ENCODE data around the gene SLX9. TPM values are rescaled to one million over a fixed set of nuclear protein-coding genes. Genes with fewer than 3 reads are reported as not detected.

Gene SLX9
- total RNA-seq, 2 experiments from 2014 or later = 18.6 to 61.6 TPM

DNA sequence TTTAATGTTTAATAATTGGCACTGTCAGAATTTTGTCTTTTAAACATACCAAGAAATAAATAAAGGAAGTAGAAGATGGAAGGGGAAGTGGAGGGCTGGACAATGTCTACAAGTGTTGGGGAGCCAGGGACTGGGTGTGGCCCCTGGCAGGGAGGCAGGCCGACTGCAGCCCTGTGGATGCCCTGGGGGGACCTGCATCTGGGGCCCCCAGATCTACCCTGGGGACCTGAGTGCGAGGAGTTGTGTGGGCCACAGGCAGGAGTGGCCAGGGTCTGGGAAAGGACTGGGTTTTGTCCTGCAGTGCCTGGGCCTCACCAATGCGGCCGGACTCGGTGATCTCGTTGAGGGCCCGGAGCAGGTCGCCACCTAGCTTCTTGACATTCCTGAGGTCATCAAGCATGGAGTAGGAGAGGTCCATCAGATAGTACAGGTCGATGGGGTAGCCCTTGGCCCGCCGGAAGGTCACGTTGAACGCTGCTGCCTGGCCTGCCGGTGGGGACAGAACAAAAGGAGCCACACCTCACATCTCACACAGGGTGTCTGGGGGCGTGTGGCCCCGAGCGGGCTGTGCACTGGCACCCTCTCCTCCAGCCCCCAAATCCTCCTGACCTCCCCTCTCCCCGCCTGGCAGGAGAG is 36.7 kb upstream of the SLX9 start:
- H3K27ac ChIP-seq (ENCODE audit: low read depth, low read length, poor library complexity, severe bottlenecking) = no peak overlapping the region
- ChIA-PET POLR2A (no interaction called here), CTCF (ENCODE audit: unreplicated experiment) (no interaction called here)
- no peaks in the 10 kb centered on the region for H3K9me3 ChIP-seq (ENCODE audit: low read length)
- no peak overlapping the region for H3K4me3 ChIP-seq (ENCODE audit: low read depth, low read length, poor library complexity, severe bottlenecking)
- no peaks in the 10 kb centered on the region for H4K20me1 ChIP-seq (ENCODE audit: insufficient read depth, low read length)
- BruUV-seq (replicated peaks) = no TSS peak
- no peak for TF ChIP-seq EZH2phosphoT487 (IDR thresholded peaks at IDR 0.05; ENCODE audit: borderline replicate concordance, low read depth, low read length)
- TF ChIP-seq, protein P1, sequence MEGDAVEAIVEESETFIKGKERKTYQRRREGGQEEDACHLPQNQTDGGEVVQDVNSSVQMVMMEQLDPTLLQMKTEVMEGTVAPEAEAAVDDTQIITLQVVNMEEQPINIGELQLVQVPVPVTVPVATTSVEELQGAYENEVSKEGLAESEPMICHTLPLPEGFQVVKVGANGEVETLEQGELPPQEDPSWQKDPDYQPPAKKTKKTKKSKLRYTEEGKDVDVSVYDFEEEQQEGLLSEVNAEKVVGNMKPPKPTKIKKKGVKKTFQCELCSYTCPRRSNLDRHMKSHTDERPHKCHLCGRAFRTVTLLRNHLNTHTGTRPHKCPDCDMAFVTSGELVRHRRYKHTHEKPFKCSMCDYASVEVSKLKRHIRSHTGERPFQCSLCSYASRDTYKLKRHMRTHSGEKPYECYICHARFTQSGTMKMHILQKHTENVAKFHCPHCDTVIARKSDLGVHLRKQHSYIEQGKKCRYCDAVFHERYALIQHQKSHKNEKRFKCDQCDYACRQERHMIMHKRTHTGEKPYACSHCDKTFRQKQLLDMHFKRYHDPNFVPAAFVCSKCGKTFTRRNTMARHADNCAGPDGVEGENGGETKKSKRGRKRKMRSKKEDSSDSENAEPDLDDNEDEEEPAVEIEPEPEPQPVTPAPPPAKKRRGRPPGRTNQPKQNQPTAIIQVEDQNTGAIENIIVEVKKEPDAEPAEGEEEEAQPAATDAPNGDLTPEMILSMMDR (conservative IDR thresholded peaks at IDR 0.05; ENCODE audit: low read length) = no peak
- no peaks in the 10 kb centered on the region for H3K9me2 ChIP-seq (ENCODE audit: insufficient read depth, low read length)
- intact Hi-C loops (cut with micrococcal nuclease; ENCODE audit: unreplicated experiment) = no loop called here
- H3K79me2 ChIP-seq (ENCODE audit: insufficient read depth, low read depth, low read length) = no peaks in the 10 kb centered on the region
- H2AFZ ChIP-seq (ENCODE audit: low read length) = no peak overlapping the region
- H3K4me1 ChIP-seq (ENCODE audit: insufficient read depth, low read length, poor library complexity, severe bottlenecking) = no peaks in the 10 kb centered on the region
- H3K4me2 ChIP-seq (ENCODE audit: low read length) = no peak overlapping the region
- no peaks in the 10 kb centered on the region for H3K36me3 ChIP-seq (ENCODE audit: insufficient read depth, low read length)
- DNase-seq (ENCODE audit: low spot score) = no peak

DNA sequence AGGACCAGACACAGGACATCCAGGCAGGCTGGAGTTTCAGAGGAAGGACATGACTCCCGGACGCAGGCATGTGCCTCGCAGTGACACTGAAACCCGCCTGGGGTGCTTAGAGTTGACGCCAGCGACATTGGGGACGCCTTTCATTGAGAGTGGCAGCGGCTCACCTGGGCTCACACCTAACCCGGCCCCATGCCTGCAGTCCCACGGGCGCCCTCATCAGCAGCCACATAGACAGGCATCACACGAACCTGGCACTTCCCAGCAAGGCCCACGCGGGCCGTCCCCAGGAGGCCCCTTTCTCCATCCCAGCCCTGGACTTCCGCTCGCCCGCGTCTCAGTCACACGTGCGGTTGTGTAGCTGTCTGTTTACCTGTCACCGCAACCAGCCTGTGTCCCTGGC is 36.1 kb upstream of the SLX9 start:
- no peaks in the 10 kb centered on the region for H3K9me2 ChIP-seq (ENCODE audit: insufficient read depth, low read length)
- no peaks in the 10 kb centered on the region for H3K4me1 ChIP-seq (ENCODE audit: insufficient read depth, low read length, poor library complexity, severe bottlenecking)
- no peak for TF ChIP-seq EZH2phosphoT487 (IDR thresholded peaks at IDR 0.05; ENCODE audit: borderline replicate concordance, low read depth, low read length)
- TF ChIP-seq, protein P1 (conservative IDR thresholded peaks at IDR 0.05; ENCODE audit: low read length) = no peak
- H3K27ac ChIP-seq (ENCODE audit: low read depth, low read length, poor library complexity, severe bottlenecking) = no peak overlapping the region
- no peak overlapping the region for H3K4me2 ChIP-seq (ENCODE audit: low read length)
- H3K4me3 ChIP-seq (ENCODE audit: low read depth, low read length, poor library complexity, severe bottlenecking) = no peak overlapping the region
- ChIA-PET POLR2A (no interaction called here), CTCF (ENCODE audit: unreplicated experiment) (no interaction called here)
- DNase-seq (ENCODE audit: low spot score) = no peak
- intact Hi-C loops (cut with micrococcal nuclease; ENCODE audit: unreplicated experiment) = no loop called here
- H3K36me3 ChIP-seq (ENCODE audit: insufficient read depth, low read length) = no peaks in the 10 kb centered on the region
- no peaks in the 10 kb centered on the region for H3K79me2 ChIP-seq (ENCODE audit: insufficient read depth, low read depth, low read length)
- no peaks in the 10 kb centered on the region for H3K9me3 ChIP-seq (ENCODE audit: low read length)
- BruUV-seq (replicated peaks) = no TSS peak
- no peak overlapping the region for H2AFZ ChIP-seq (ENCODE audit: low read length)
- no peaks in the 10 kb centered on the region for H4K20me1 ChIP-seq (ENCODE audit: insufficient read depth, low read length)

DNA sequence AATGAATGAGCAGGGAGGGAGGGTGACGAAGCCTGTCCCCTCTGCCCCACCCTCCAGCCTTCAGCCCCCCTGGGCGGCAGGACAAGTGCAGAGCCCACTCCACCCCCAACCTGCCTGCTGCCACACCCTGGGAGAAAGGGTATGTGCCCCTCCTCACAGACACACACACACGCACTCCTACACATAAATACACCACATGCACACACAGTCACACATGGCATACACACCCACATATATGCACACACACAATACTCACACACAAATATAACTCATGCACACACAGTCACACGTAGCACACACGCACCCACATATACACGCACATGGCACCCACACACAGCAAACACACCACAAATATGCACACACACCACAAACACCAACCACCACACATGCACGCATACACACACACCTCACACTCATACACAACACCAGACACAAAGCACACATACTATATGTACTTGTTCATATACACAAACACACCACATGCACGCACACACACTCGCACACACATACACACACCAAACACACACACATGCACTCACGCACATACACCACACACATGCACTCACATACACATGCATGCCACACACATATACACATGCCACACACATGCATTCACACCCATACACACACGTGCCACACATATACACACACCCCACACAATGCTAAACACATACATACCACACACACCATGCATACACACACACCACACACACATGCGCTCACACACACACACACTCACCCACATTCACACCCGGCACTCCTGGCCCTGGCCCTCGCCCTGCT is 35.5 kb upstream of the SLX9 start:
- no peaks in the 10 kb centered on the region for H3K9me2 ChIP-seq (ENCODE audit: insufficient read depth, low read length)
- H3K36me3 ChIP-seq (ENCODE audit: insufficient read depth, low read length) = no peaks in the 10 kb centered on the region
- H4K20me1 ChIP-seq (ENCODE audit: insufficient read depth, low read length) = no peaks in the 10 kb centered on the region
- no peak overlapping the region for H3K27ac ChIP-seq (ENCODE audit: low read depth, low read length, poor library complexity, severe bottlenecking)
- TF ChIP-seq, protein P1 (conservative IDR thresholded peaks at IDR 0.05; ENCODE audit: low read length) = no peak
- TF ChIP-seq EZH2phosphoT487 (IDR thresholded peaks at IDR 0.05; ENCODE audit: borderline replicate concordance, low read depth, low read length) = no peak
- no peak for DNase-seq (ENCODE audit: low spot score)
- BruUV-seq (replicated peaks) = no TSS peak
- CTCF ChIA-PET (ENCODE audit: unreplicated experiment) = no interaction called here
- no peaks in the 10 kb centered on the region for H3K9me3 ChIP-seq (ENCODE audit: low read length)
- no peak overlapping the region for H3K4me3 ChIP-seq (ENCODE audit: low read depth, low read length, poor library complexity, severe bottlenecking)
- H3K79me2 ChIP-seq (ENCODE audit: insufficient read depth, low read depth, low read length) = no peaks in the 10 kb centered on the region
- no peak overlapping the region for H2AFZ ChIP-seq (ENCODE audit: low read length)
- H3K4me2 ChIP-seq (ENCODE audit: low read length) = no peak overlapping the region
- POLR2A ChIA-PET = no interaction called here
- intact Hi-C loops (cut with micrococcal nuclease; ENCODE audit: unreplicated experiment) = no loop called here
- H3K4me1 ChIP-seq (ENCODE audit: insufficient read depth, low read length, poor library complexity, severe bottlenecking) = no peaks in the 10 kb centered on the region
